GM21529 (cell line): ENCODE measurements around the gene DNAJC5.

Experiments used
- ATAC-seq: cut with Tn5 transposase; IDR thresholded peaks from one replicate; pipeline ENCODE4 v1.9.1; 2021; ENCODE audit not compliant: unreplicated experiment

Gene DNAJC5

GRCh38 chr20:63883201-63883593 lies 11.7 kb upstream of the DNAJC5 start:
- ATAC-seq: no peak

- ATAC-seq: no peak
These were observed 10.2 kb upstream of the DNAJC5 start for GRCh38 chr20:63884506-63885263.

GRCh38 chr20:63885264-63886053 lies 9.5 kb upstream of the DNAJC5 start:
- no peak for ATAC-seq

GRCh38 chr20:63886054-63886419 lies 8.9 kb upstream of the DNAJC5 start:
- ATAC-seq: no peak

GRCh38 chr20:63886921-63887320 lies 8.0 kb upstream of the DNAJC5 start:
- ATAC-seq: no peak

- no peak for ATAC-seq
These were observed 5.4 kb upstream of the DNAJC5 start for GRCh38 chr20:63889241-63890200.

- ATAC-seq: no peak
These were observed 4.7 kb upstream of the DNAJC5 start for GRCh38 chr20:63890201-63890576.

GRCh38 chr20:63890616-63891015 lies 4.3 kb upstream of the DNAJC5 start:
- no peak for ATAC-seq

- ATAC-seq: no peak
These were observed 3.6 kb upstream of the DNAJC5 start for GRCh38 chr20:63891061-63892002.

GRCh38 chr20:63892402-63892801 lies 2.5 kb upstream of the DNAJC5 start:
- ATAC-seq: no peak

GRCh38 chr20:63893999-63894357 lies 948 bp upstream of the DNAJC5 start:
- no peak for ATAC-seq

- ATAC-seq: peak; percentile 6
These were observed 451 bp downstream of the DNAJC5 start for GRCh38 chr20:63895202-63895951.

GRCh38 chr20:63895952-63896263 lies 982 bp downstream of the DNAJC5 start:
- no peak for ATAC-seq

GRCh38 chr20:63896264-63897105 lies 1.6 kb downstream of the DNAJC5 start:
- ATAC-seq: no peak

GRCh38 chr20:63897978-63898561 lies 3.1 kb downstream of the DNAJC5 start:
- ATAC-seq: no peak

GRCh38 chr20:63898882-63899558 lies 4.1 kb downstream of the DNAJC5 start:
- ATAC-seq: no peak

- ATAC-seq: no peak
These were observed 5.5 kb downstream of the DNAJC5 start for GRCh38 chr20:63900413-63900812.
